ENCODE results near the gene PLEKHA5. TPM values are rescaled to one million over a fixed set of nuclear protein-coding genes. Genes with fewer than 3 reads are reported as not detected.

Gene PLEKHA5
- total RNA-seq, 1 experiment from 2014 or later: 15.7 TPM

GRCh38 chr12:19120795-19121194, 8.7 kb upstream of the PLEKHA5 start:
- peak; percentile 34 for DNase-seq (ENCODE audit: low read depth)
- in situ Hi-C loops (cut with HindIII; ENCODE audit: low pct_unique_long_range_greater_than_20kb, low sequenced_read_pairs): no loop called here

- in situ Hi-C loops (cut with HindIII; ENCODE audit: low pct_unique_long_range_greater_than_20kb, low sequenced_read_pairs): no loop called here
- DNase-seq (ENCODE audit: low read depth): peak; percentile 39
Measured at GRCh38 chr12:19121449-19122018, 8.0 kb upstream of the PLEKHA5 start.

- in situ Hi-C loops (cut with HindIII; ENCODE audit: low pct_unique_long_range_greater_than_20kb, low sequenced_read_pairs): no loop called here
- no peak for DNase-seq (ENCODE audit: low read depth)
Measured at GRCh38 chr12:19125325-19125724, 4.2 kb upstream of the PLEKHA5 start.

- in situ Hi-C loops (cut with HindIII; ENCODE audit: low pct_unique_long_range_greater_than_20kb, low sequenced_read_pairs): no loop called here
Measured at GRCh38 chr12:19127270-19127669, 2.3 kb upstream of the PLEKHA5 start.

GRCh38 chr12:19128485-19128884, 1.0 kb upstream of the PLEKHA5 start:
- peak; percentile 19 for DNase-seq (ENCODE audit: low read depth)

More at GRCh38 chr12:19127270-19127669, 2.3 kb upstream of the PLEKHA5 start:
- DNase-seq (ENCODE audit: low read depth): no peak

GRCh38 chr12:19129122-19129485, 429 bp upstream of the PLEKHA5 start:
- peak; percentile 60 for DNase-seq (ENCODE audit: low read depth)
- in situ Hi-C loops (cut with HindIII; ENCODE audit: low pct_unique_long_range_greater_than_20kb, low sequenced_read_pairs): no loop called here

More at GRCh38 chr12:19128485-19128884, 1.0 kb upstream of the PLEKHA5 start:
- in situ Hi-C loops (cut with HindIII; ENCODE audit: low pct_unique_long_range_greater_than_20kb, low sequenced_read_pairs): no loop called here

- in situ Hi-C loops (cut with HindIII; ENCODE audit: low pct_unique_long_range_greater_than_20kb, low sequenced_read_pairs): no loop called here
- peak; percentile 44 for DNase-seq (ENCODE audit: low read depth)
Measured at GRCh38 chr12:19130224-19131024, 891 bp downstream of the PLEKHA5 start.

GRCh38 chr12:19131025-19131444, 1.5 kb downstream of the PLEKHA5 start:
- in situ Hi-C loops (cut with HindIII; ENCODE audit: low pct_unique_long_range_greater_than_20kb, low sequenced_read_pairs): no loop called here
- DNase-seq (ENCODE audit: low read depth): peak; percentile 38

- in situ Hi-C loops (cut with HindIII; ENCODE audit: low pct_unique_long_range_greater_than_20kb, low sequenced_read_pairs): no loop called here
- DNase-seq (ENCODE audit: low read depth): no peak
Measured at GRCh38 chr12:19138551-19138950, 9.0 kb downstream of the PLEKHA5 start.

GRCh38 chr12:19138956-19139355, 9.4 kb downstream of the PLEKHA5 start:
- in situ Hi-C loops (cut with HindIII; ENCODE audit: low pct_unique_long_range_greater_than_20kb, low sequenced_read_pairs): no loop called here
- DNase-seq (ENCODE audit: low read depth): no peak

- in situ Hi-C loops (cut with HindIII; ENCODE audit: low pct_unique_long_range_greater_than_20kb, low sequenced_read_pairs): no loop called here
- peak; percentile 45 for DNase-seq (ENCODE audit: low read depth)
Measured at GRCh38 chr12:19139615-19140194, 10.2 kb downstream of the PLEKHA5 start.

GRCh38 chr12:19140381-19141236, 11.1 kb downstream of the PLEKHA5 start:
- in situ Hi-C loops (cut with HindIII; ENCODE audit: low pct_unique_long_range_greater_than_20kb, low sequenced_read_pairs): no loop called here
- peak; percentile 83 for DNase-seq (ENCODE audit: low read depth)

- in situ Hi-C loops (cut with HindIII; ENCODE audit: low pct_unique_long_range_greater_than_20kb, low sequenced_read_pairs): no loop called here
- no peak for DNase-seq (ENCODE audit: low read depth)
Measured at GRCh38 chr12:19142499-19142898, 13.0 kb downstream of the PLEKHA5 start.

- in situ Hi-C loops (cut with HindIII; ENCODE audit: low pct_unique_long_range_greater_than_20kb, low sequenced_read_pairs): no loop called here
- no peak for DNase-seq (ENCODE audit: low read depth)
Measured at GRCh38 chr12:19144287-19144686, 14.8 kb downstream of the PLEKHA5 start.

GRCh38 chr12:19144985-19145384, 15.5 kb downstream of the PLEKHA5 start:
- DNase-seq (ENCODE audit: low read depth): no peak
- in situ Hi-C loops (cut with HindIII; ENCODE audit: low pct_unique_long_range_greater_than_20kb, low sequenced_read_pairs): no loop called here

- no peak for DNase-seq (ENCODE audit: low read depth)
- in situ Hi-C loops (cut with HindIII; ENCODE audit: low pct_unique_long_range_greater_than_20kb, low sequenced_read_pairs): no loop called here
Measured at GRCh38 chr12:19148860-19149259, 19.3 kb downstream of the PLEKHA5 start.

- in situ Hi-C loops (cut with HindIII; ENCODE audit: low pct_unique_long_range_greater_than_20kb, low sequenced_read_pairs): no loop called here
Measured at GRCh38 chr12:19150273-19150900, 20.9 kb downstream of the PLEKHA5 start.

GRCh38 chr12:19151298-19151697, 21.8 kb downstream of the PLEKHA5 start:
- in situ Hi-C loops (cut with HindIII; ENCODE audit: low pct_unique_long_range_greater_than_20kb, low sequenced_read_pairs): no loop called here
- no peak for DNase-seq (ENCODE audit: low read depth)

More at GRCh38 chr12:19150273-19150900, 20.9 kb downstream of the PLEKHA5 start:
- DNase-seq (ENCODE audit: low read depth): no peak
